GM19438 (cell line): ENCODE results near the gene TMEM14A.

ENCODE experiments used
- ATAC-seq: cut with Tn5 transposase; IDR thresholded peaks from one replicate; pipeline ENCODE4 v1.9.1; 2021; ENCODE audit warnings: low read depth; ENCODE audit not compliant: unreplicated experiment

TMEM14A gene

GRCh38 chr6:52670502-52671409 lies at the start of gene TMEM14A:
TSS of gene TMEM14A (plus strand) at chr6:52671113. CDS start at chr6:52677103, 5,990 bp downstream.
- peak; percentile 96 for ATAC-seq

GRCh38 chr6:52621631-52622030 lies 49.3 kb upstream of the TMEM14A start:
- ATAC-seq, result no peak

- ATAC-seq, result no peak
These were observed 48.1 kb upstream of the TMEM14A start for GRCh38 chr6:52622810-52623209.

GRCh38 chr6:52632011-52632410 lies 38.9 kb upstream of the TMEM14A start:
- no peak for ATAC-seq

GRCh38 chr6:52634211-52634610 lies 36.7 kb upstream of the TMEM14A start:
- no peak for ATAC-seq

- no peak for ATAC-seq
These were observed 35.8 kb upstream of the TMEM14A start for GRCh38 chr6:52635049-52635577.

- no peak for ATAC-seq
These were observed 34.1 kb upstream of the TMEM14A start for GRCh38 chr6:52636830-52637229.

GRCh38 chr6:52639493-52639892 lies 31.4 kb upstream of the TMEM14A start:
- no peak for ATAC-seq

GRCh38 chr6:52640170-52640569 lies 30.7 kb upstream of the TMEM14A start:
- no peak for ATAC-seq

GRCh38 chr6:52640916-52641315 lies 30.0 kb upstream of the TMEM14A start:
- ATAC-seq, result no peak

GRCh38 chr6:52641388-52641787 lies 29.5 kb upstream of the TMEM14A start:
- no peak for ATAC-seq

- no peak for ATAC-seq
These were observed 29.1 kb upstream of the TMEM14A start for GRCh38 chr6:52641826-52642225.

GRCh38 chr6:52642368-52642767 lies 28.5 kb upstream of the TMEM14A start:
- no peak for ATAC-seq

- no peak for ATAC-seq
These were observed 27.8 kb upstream of the TMEM14A start for GRCh38 chr6:52643158-52643557.

GRCh38 chr6:52644253-52644652 lies 26.7 kb upstream of the TMEM14A start:
- no peak for ATAC-seq

- no peak for ATAC-seq
These were observed 24.9 kb upstream of the TMEM14A start for GRCh38 chr6:52645976-52646375.

- ATAC-seq, result no peak
These were observed 23.7 kb upstream of the TMEM14A start for GRCh38 chr6:52647199-52647598.

GRCh38 chr6:52649536-52650160 lies 21.3 kb upstream of the TMEM14A start:
- ATAC-seq, result no peak

GRCh38 chr6:52650941-52651340 lies 20.0 kb upstream of the TMEM14A start:
- no peak for ATAC-seq

- no peak for ATAC-seq
These were observed 17.8 kb upstream of the TMEM14A start for GRCh38 chr6:52653151-52653550.

GRCh38 chr6:52654007-52654406 lies 16.9 kb upstream of the TMEM14A start:
- no peak for ATAC-seq

GRCh38 chr6:52654592-52654991 lies 16.3 kb upstream of the TMEM14A start:
- ATAC-seq, result no peak
